HG03565 (cell line): ENCODE data around the gene STIM2.
"Not testable (repeated sequence)": the region's sequence is repeated elsewhere in the genome, so short reads cannot be mapped to it uniquely, and the experiment has no call there.

Experiments
- ATAC-seq: cut with Tn5 transposase; IDR thresholded peaks from one replicate; pipeline ENCODE4 v1.9.1; 2021; ENCODE audit warnings: mild to moderate bottlenecking, moderate library complexity; ENCODE audit not compliant: unreplicated experiment

The STIM2 gene

DNA sequence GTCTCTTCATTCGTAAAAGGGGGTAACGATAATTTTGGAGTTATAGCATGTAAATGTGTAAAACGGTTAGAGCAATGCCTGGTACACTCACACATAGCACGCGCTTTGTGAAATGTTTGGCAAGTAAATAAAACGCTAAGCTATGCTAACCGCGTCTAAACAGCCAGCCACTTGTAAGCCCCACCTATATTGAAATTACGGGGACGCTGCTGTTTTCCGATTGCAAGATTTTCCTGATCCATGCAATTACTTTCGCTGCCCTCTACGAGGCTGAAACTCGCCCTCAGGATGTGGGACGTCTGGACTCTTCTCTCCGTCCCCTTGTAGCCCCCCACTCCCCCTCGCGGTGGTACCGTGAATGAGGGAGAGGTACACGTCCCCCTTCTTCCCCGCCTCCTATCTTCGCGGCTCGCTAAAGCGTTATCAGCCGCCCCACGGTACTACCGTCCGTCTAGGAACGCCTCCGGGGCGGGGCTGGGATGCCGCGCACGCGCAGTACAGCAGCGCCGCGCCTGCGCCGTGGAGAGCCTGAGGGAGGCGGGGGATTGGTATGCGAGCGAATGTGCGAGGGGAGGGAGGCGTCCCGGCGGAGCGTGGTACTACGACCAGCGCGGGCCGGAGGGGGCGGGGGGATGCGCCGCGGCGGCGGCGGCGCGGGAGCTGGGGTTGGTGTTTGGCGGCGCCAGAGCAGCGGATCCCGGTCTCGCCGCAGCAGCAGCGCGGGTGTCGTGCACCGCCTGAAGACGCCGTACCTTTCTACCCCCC lies at the start of gene STIM2:
Gene STIM2 (plus strand): TSS at position 685 of the 765 bp plus-strand sequence.
- peak; percentile 59 for ATAC-seq

DNA sequence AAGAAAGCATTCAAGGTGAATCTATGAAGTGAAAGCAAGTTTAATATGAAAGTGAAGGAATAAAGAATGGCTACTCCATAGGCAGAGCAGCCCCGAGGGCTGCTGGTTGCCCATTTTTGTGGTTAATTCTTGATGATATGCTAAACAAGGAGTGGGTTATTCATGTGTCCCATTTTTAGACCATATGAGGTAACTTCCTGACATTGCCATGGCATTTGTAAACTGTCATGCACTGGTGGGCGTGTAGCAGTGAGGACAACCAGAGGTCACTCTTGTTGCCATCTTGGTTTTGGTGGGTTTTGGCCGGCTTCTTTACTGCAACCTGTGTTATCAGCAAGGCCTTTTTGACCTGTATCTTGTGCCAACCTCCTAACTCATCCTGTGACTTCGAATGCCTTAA lies 49.1 kb upstream of the STIM2 start:
- not testable (repeated sequence) for ATAC-seq

DNA sequence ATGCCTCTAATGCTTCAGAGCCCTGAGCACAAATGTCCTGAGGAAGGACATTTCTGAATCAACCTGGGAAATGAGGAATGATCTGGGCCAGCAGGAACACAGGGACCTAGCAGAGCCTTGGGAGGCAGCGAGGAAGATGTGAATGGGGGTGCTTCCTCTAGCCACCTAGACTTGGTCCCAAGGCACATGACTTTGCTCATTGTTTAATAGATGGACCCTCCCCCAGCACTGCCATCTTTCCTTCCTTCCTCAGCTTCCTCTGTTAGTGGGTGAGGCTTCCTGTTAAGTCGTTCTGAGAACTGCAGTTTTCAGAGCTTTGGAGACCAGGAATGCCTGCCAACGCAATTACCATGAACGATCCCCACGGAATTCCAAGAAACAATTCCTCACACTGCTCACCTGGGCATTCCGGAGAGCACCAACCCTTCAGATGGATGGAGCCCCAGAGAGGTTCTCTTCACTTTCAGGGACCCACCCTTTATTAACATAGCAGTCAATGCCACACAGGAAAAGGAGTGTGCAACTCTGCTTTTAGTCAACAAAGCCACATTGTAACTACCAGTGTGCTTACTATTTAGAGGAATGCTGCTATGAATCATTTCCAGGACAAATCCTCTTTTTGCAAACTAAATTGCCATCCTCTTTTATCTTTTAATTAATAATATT lies 48.5 kb upstream of the STIM2 start:
- no peak for ATAC-seq

DNA sequence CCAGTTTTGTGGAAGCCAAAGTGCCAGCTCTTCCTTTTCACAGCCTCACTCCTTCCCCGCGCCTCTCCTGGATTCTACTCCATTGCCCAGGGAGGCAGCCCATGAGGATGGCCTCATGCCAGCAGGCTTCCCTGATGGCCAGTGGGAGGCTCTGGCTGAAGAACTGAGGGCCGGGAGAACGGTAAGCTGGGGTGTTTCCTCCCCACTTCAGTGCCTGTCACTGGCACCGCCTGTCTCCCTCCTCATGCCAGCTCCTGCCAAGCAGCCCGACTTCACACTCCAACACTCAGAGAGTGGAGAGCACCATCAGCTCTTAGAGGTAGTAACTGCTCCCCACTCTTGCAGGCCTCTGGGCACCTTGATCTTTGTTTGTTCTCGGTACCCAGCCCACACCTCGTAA lies 46.9 kb upstream of the STIM2 start:
- ATAC-seq: no peak

DNA sequence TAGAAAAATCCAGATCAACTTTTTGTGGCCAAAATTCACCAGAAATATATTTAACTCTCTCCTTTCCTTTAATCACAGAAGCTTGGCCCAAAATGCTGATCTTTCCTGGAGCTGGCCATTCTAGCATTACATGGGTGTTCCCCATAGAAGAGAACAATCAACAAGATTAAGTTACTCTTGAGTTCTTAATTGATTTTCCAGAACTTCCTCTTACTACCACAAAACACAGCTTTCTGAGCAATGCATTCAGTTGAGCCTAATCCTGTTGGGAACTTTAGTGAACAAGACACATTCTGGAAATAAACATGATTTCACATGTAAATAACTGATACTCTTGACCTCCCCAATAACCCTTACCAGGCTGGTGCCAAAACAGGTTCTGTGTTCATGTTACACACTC lies 45.4 kb upstream of the STIM2 start:
- ATAC-seq: no peak

DNA sequence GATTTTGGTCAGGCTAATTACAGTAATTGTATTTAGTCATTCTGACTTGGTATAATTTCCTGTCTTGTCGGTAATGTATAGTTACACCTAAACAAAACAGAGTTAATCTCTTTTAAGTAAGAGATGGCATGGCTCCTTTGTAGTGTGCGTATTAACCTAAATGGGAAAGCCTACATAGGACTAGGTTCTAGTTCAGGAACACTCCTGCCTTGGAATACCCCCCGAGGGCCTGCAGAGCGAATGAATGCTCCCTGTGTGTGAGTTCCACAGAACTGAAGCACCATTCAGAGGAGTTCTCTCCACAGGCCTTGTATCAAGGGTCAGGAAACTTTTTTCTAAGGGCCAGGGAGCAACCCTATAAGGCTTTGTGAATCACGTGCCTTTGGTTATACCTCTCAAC lies 44.9 kb upstream of the STIM2 start:
- ATAC-seq: no peak

DNA sequence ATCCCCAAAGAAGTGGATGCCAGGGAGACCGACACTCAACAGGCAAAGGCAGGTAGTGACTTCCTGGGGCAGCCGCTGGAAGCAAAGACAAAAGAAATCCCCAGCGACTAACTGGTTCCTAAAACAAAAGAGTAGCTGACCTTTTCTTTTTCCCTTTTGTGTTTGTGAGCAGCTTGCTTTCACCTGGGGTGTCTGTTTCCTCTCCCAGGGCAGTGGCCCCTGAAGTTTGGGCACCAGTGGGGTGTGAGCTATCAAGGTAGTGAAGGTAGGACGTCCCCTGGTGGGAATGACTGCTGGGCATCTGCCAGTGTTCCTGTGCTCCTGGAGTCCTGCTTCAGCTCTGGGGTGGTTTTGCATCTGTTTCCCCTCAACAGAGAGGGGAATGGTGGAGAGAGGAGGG lies 41.6 kb upstream of the STIM2 start:
- no peak for ATAC-seq

DNA sequence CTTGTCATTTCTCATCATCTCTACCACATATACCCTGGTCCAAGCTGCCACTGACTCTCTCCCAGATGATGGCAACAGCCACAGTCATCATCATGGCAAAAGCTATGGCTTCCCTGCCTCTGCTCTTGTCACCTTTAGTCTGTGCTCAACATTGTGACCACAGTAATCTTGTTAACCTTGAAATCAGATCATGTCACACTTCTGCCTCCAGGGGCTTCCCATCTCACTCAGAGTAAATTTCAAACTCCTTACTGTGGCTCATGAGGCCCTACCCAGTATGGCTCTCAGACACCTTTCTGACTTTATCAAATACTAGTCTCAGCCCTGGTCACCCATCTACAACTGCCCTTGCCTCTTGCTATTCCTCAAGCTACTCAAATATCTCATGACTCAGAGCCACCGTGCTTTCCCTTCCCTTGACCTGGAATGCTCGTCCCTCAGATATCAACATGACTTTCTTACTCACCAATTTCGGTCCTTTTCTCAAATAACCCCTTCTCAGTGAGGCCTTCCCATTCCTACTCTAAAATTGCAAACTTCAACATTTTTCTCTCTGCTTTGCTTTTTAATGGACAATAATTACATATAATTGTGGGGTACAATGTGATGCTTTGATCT lies 41.1 kb upstream of the STIM2 start:
- no peak for ATAC-seq

DNA sequence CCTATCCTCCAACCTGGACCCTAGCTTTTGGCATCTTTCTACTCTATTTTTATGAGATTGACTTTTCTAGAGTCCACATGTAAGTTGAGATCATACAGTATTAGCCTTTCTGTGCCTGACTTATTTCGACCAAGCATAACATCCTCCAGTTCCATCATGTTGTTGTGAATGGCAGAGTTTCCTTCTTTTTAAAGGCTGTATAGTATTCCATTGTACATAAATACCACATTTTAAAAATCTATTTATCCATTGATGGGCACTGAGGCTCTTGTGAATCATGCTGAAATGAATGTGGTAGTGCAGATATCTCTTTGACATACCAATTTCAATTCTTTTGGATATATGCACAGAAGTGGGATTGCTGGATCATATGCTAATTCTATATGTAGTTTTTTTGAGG lies 40.3 kb upstream of the STIM2 start:
- no peak for ATAC-seq

DNA sequence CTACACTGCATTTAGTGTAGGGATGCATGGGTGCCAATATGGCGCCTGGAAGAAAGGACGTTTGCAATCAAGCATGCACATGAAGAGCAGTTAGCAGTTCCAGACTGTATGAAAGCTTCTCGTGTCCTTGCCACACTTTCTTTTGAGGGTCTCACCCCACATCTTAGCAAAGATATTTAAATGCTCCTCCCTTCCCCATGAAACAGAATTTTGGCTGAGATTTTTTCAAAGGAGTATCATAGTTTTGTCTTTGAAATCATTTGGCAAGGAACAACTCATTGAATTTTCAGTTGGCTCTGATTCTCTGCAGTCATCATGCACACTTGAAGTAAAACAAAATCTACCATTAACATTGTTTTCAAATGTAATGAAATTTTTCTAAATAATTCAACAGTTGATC lies 39.6 kb upstream of the STIM2 start:
- ATAC-seq: no peak

DNA sequence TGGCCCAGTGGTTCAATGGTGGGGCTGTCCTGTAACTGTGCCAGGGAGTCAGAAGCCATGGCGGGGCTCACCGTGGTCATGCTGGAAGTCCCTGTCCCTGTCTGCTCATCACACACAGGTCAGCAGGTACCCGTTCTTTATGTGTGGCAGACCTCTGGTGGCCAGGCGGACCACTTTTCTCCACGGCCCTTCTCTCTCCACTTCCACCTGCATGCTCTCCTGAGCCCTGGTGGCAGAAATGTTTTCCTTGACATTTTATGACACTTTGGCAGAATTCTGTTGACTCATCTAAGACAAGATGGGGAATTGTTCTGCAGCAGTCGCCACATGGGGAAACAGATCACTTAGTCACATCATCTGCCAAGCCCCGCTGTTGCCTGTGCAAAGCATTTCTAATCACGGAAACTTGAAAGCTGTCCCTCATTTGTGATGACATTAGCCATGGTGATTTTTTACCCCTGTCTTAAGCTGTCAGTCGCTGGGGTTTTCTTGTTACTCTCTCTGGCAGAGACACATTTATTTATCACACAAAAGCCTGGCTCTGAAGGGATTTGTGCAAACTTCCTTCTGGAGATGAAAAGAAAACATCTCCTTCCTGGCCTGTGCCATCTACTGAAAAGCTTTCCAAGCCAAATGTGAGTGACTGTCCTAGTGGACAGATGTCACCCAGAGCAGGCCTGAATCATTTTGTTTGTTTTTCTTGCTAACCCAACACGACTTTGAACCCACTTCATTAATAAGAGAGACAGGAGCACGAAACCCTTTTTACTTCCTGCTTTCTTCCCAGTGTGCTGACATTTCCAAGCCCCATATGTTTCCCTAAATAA lies 38.8 kb upstream of the STIM2 start:
- no peak for ATAC-seq

DNA sequence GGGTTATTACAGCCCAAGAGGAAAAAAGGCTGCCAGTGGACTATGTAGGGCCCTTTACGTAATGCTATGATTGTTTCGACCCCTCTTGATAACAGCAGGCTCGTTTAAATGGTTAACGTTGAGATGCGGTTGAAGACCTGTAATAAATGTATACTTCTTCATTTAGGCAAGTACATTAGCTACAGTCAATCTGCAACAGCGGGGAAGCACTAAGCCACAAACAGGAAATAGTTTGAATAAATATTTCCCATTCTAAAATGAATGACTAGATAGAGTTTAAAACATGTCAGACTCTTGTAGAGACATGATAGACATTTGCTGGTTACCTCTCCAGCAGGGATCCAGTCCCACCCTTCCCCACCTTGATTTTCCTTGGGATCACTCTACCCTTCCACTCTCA lies 38.1 kb upstream of the STIM2 start:
- peak; percentile 57 for ATAC-seq

DNA sequence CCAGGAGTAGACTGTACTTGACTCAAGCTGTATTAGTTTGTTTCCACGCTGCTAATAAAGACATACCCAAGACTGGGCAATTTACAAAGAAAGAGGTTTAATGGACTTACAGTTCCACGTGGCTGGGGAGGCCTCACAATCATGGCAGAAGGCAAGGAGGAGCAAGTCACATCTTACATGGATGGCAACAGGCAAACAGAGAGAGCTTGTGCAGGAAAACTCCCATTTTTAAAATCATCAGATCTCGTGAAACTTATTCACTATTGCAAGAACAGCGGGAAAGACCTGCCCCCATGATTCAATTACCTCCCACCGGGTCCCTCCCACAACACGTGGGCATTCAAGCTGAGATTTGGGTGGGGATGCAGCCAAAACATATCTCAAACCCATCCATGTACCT lies 37.7 kb upstream of the STIM2 start:
- not testable (repeated sequence) for ATAC-seq

DNA sequence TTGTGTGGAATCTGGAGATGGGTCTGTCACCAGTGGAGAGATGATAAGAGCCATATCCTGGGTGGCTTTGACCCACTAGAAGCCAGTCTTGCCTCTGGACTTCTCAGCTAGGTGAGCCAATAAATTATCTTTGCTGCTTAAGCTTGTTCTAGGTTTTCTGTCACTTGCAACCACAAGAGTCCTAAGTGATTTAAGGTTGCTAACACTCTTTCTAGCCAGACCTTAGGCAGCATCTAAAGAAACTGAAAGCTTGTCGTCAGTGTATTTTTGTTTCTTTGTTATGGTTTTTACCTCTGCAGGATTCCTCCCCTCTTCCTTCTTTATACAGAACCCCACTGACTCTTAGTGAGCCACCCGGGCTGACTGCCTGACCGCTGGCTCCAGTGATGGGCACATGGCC lies 37.1 kb upstream of the STIM2 start:
- ATAC-seq: no peak

DNA sequence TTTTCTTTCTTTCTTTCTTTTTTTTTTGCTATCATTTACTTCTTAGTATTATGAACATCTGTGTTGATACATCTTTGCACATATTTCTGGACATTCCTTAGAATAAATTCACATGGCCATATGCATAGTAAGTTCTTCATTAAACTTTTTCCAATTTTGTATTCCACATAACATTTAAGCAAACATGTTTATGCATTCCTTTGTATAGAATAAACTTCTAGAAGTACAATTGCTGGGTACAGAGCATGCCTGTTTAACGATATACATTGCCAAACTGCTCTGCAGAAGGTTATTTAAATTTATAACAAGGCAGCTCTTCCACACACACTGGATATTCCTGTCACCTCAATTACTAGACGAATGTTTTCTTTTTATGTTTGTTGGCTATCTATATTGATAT lies 36.0 kb upstream of the STIM2 start:
- ATAC-seq: no peak

DNA sequence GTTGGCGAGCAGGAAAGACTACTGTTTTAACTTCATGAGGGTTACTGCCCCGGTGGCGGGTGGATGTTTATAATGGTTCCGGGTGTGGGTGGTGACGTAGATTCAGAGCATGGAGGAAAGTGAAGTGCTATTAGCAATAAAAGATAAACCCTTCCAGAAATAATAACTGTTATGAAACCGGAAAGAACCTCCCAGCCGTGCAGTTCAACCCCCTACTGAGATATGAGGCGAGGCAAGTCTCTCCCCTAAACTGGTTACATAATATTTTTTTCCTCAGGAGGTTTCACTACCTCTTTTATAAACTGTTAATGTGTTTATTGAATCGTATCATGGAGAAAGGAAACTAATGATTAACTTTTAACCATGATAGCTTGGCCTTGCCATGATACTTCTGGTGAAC lies 33.9 kb upstream of the STIM2 start:
- ATAC-seq: peak; percentile 80

DNA sequence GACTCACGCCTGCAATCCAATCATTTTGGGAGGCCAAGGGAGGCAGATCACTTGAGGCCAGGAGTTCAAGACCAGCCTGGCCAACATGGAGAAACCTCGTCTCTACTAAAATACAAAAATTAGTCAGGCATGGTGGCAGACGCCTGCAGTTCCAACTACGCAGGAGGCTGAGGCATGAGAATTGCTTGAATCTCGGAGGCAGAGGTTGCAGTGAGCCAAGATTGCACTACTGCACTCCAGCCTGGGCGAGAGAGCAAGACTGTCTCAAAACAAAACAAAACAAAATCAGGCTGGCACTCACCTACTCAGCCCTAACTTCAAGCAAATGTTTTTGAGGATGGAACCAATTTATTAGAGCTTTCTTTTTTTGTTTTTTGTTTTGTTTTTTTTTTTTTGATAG lies 33.3 kb upstream of the STIM2 start:
- not testable (repeated sequence) for ATAC-seq

DNA sequence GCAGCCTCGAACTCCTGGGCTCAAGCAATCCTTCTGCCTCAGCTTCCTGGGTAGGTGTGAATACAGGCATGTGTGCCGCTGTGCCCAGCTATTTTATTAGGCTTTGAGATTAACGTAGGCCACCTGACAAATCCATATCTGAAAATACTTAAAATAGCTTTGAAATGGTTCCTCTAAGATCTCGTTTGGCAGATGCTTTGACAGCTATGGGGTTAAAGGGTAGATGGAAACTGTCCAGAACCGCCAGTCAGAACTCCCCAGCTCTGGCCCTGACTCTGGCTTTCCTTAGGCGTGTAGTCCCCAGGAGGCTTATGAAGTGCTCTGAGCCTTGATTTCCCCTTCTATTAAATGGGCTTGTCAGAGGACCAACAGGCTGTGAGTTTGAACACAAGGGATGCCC lies 32.8 kb upstream of the STIM2 start:
- ATAC-seq: no peak

DNA sequence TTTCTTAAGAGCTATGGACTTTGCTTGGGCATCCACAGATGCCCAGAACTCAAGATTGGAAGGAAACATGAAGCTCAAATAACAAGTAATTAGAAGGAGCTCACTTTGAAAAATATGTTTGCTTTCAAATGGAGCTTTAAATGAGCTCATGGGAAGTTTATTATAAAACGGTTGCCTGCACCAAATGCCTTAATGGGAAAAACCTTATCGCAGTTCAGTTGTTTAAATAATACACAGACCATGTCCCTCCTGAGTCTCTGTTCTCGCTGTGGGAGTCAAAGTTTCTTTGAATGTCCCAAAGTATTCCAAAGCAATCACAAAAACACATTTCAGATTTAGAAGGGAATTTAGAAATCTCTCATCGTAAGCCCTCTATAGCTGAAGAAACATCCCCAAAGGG lies 31.6 kb upstream of the STIM2 start:
- no peak for ATAC-seq

DNA sequence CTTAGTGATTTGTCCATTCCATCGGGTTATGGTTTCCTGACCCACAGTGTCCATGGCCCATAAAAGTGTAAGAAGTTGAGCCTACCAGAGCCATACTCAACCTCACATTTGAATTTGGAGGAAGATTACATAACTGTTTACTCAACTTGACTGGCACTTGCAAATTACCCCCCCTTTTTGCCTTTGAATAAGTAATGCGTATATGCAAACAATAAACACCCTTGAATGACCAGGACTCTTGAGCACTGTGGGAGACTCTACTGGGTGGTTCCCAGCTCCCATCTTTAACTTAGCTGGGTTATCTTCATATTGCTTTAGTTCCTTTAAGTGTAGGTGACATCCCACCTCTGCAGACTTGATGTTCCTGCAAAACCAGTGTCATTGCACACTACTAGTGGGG lies 30.6 kb upstream of the STIM2 start:
- ATAC-seq: no peak

DNA sequence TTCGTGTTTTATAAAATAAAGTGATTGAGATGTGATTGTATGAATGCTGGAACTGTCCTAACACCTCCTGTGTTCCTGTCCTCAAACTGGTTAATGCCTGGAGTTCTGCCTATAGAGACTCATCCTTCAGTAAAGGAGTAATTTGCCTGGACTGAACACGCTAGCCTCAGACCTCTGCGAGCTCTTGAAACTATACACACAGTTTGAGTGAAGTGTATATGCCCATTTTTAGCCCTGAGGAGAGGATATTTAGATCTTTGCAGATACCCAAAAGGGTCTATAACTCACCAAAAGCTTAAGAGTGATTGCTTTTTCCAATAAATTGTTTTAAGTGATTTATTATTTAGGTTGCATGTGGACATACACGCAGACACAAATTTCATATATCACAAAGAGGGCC lies 29.9 kb upstream of the STIM2 start:
- ATAC-seq: no peak
